K562 (cell line): Measurements from ENCODE around the gene PHLDA3. TPM values are rescaled to one million over a fixed set of nuclear protein-coding genes. Genes with fewer than 3 reads are reported as not detected.

Source experiments
- ATAC-seq: fragments of 200-7000 bp; cut with Tn5 transposase; 3 replicates; pipeline ENCODE4 v1.9.1; 2020; ENCODE audit warnings: moderate library complexity
- BruUV-seq: library from RNA; stranded (reverse); fragments of 400-500 nt; replicated peaks from 2 replicates; lab custom pipeline; 2021; lab: Mats Ljungman, UMichigan
- CTCF ChIA-PET: fragments of 300-600 bp; formaldehyde crosslinking; extraction: SDS; loops from one replicate; lab custom pipeline; 2021; ENCODE audit warnings: low intra/inter-chr PET ratio; lab: Yijun Ruan, JAX
- POLR2A ChIA-PET: fragments of 300-600, 350-650 bp; sonication (Branson Sonifier 250); formaldehyde crosslinking; extraction: SDS; loops from one replicate; lab custom pipeline; 2021; ENCODE audit warnings: antibody characterized with exemption, inconsistent platforms; lab: Yijun Ruan, JAX
- DNase-seq, 4 experiments: peaks; one replicate each; pipeline versions ENCODE4 v3.0.0 to v3.0.0-alpha.2; 2011 to 2018; ENCODE audit warnings: low spot score in 3 of 4, mixed read lengths in 3 of 4; ENCODE audit errors: extremely low read depth in 1 of 4
- FAIRE-seq: peaks from 2 replicates; lab custom pipeline; 2011; peaks lifted over from hg19 to GRCh38; lab: Jason Lieb, UNC
- H2AFZ ChIP-seq: 2 replicates; pipeline ENCODE4 v1.6.0; 2011; ENCODE audit warnings: low read depth, low read length, control low read depth, inconsistent platforms
- H3K27ac ChIP-seq: fragments of 200-600 bp; 3 replicates; pipeline ENCODE4 v1.8.0; 2011; ENCODE audit warnings: low read depth, mild to moderate bottlenecking, control low read depth, inconsistent platforms, low read length, moderate library complexity, mixed read lengths; ENCODE audit errors: extremely low read depth
- H3K27me3 ChIP-seq, 2 experiments: fragments of 300-600 bp in 1 of 2; 2 replicates in 1 of 2; 3 replicates in 1 of 2; pipeline versions ENCODE4 v1.6.0 to v1.8.0; 2011; ENCODE audit warnings: inconsistent platforms in 2 of 2, low read length in 2 of 2, mild to moderate bottlenecking in 1 of 2, mixed read lengths in 1 of 2, moderate library complexity in 1 of 2; ENCODE audit not compliant: control insufficient read depth in 2 of 2, insufficient read depth in 2 of 2
- H3K36me3 ChIP-seq: fragments of 300-600 bp; 3 replicates; pipeline ENCODE4 v1.8.0; 2011; ENCODE audit warnings: mild to moderate bottlenecking, low read length, inconsistent platforms; ENCODE audit not compliant: control insufficient read depth, insufficient read depth
- H3K4me1 ChIP-seq, 2 experiments: fragments of 200-600 bp in 1 of 2; replicated peaks in 1 of 2; 2 replicates in 1 of 2; 3 replicates in 1 of 2; pipeline versions ENCODE4 v1.5.1 to v1.8.0; 2011; ENCODE audit warnings: inconsistent platforms in 2 of 2, low read length in 2 of 2, mild to moderate bottlenecking in 1 of 2, mixed read lengths in 1 of 2, moderate library complexity in 1 of 2; ENCODE audit not compliant: control insufficient read depth in 2 of 2, insufficient read depth in 2 of 2
- H3K4me2 ChIP-seq: 2 replicates; pipeline ENCODE4 v1.6.1; 2011; ENCODE audit warnings: low read length, control low read depth, inconsistent platforms, mixed read lengths; ENCODE audit not compliant: insufficient read depth
- H3K4me3 ChIP-seq: fragments of 200-600 bp; sonication (generic), shearing (Covaris generic); 2 replicates; pipeline ENCODE4 v1.5.1; 2016; ENCODE audit warnings: control low read depth, inconsistent platforms
- H3K79me2 ChIP-seq: fragments of 200-600 bp; 3 replicates; pipeline ENCODE4 v1.8.0; 2011; ENCODE audit warnings: low read length, inconsistent platforms; ENCODE audit not compliant: control insufficient read depth, insufficient read depth
- H3K9ac ChIP-seq, 2 experiments: 2 replicates each; pipeline versions ENCODE4 v1.6.0 to v1.6.1; 2011; ENCODE audit warnings: low read depth in 2 of 2, low read length in 2 of 2, control low read depth in 1 of 2, inconsistent platforms in 1 of 2, mild to moderate bottlenecking in 1 of 2, mixed read lengths in 1 of 2; ENCODE audit not compliant: insufficient read depth in 1 of 2
- H3K9me1 ChIP-seq: one replicate; pipeline ENCODE4 v1.6.0; 2011; ENCODE audit warnings: inconsistent platforms, mild to moderate bottlenecking, low read length, moderate library complexity; ENCODE audit not compliant: control insufficient read depth, insufficient read depth
- H3K9me3 ChIP-seq: replicated peaks from 2 replicates; pipeline ENCODE4 v1.5.1; 2011; ENCODE audit warnings: low read depth, low read length, inconsistent platforms; ENCODE audit not compliant: control insufficient read depth, insufficient read depth
- H4K20me1 ChIP-seq: replicated peaks from 2 replicates; pipeline ENCODE4 v1.6.1; 2011; ENCODE audit warnings: low read length, inconsistent platforms, mixed read lengths; ENCODE audit not compliant: control insufficient read depth, insufficient read depth
- EGR1 ChIP-seq: fragments of 450-650 bp; conservative IDR thresholded peaks from 2 replicates; pipeline ENCODE4 v1.6.1; 2017; ENCODE audit warnings: mild to moderate bottlenecking
- HEY1 ChIP-seq: fragments of 250-450 bp; sonication (Bioruptor Pico); IDR thresholded peaks from 2 replicates; pipeline ENCODE4 v1.5.0; 2020; ENCODE audit warnings: mild to moderate bottlenecking, moderate library complexity, borderline replicate concordance
- MEIS2 ChIP-seq: fragments of 450-650 bp; IDR thresholded peaks from 2 replicates; pipeline ENCODE4 v1.6.1; 2014; ENCODE audit warnings: mild to moderate bottlenecking; ENCODE audit not compliant: partially characterized antibody
- MTA3 ChIP-seq: fragments of 450-650 bp; formaldehyde crosslinking; IDR thresholded peaks from 2 replicates; pipeline ENCODE4 v1.6.1; 2017; ENCODE audit warnings: mild to moderate bottlenecking, borderline replicate concordance
- SRSF7 ChIP-seq: fragments of 200-400 bp; formaldehyde crosslinking; optimal IDR thresholded peaks from 2 replicates; pipeline ENCODE3; 2017; ENCODE audit warnings: mild to moderate bottlenecking, low read depth, low read length
- ZNF507 ChIP-seq: conservative IDR thresholded peaks from 2 replicates; pipeline ENCODE4 v1.6.1; 2017; ENCODE audit warnings: missing genetic modification characterization, missing compliant biosample characterization
- WGBS: fragments of 100-300 bp; shearing (Covaris generic); methylation state at CpG from one replicate; pipeline ENCODE4 v1.1.6; 2016; ENCODE audit warnings: low coverage, mixed read lengths; ENCODE audit not compliant: insufficient coverage; ENCODE audit errors: missing lambda C conversion rate; 5-methylcytosine and 5-hydroxymethylcytosine counted together
- in situ Hi-C: fragments of 300-500 bp; cut with MboI; formaldehyde crosslinking; loops from 4 replicates; pipeline ENCODE4 v1.15.0; 2018; ENCODE audit warnings: inconsistent platforms, mixed read lengths
- intact Hi-C: fragments of 100-400 bp; cut with micrococcal nuclease; formaldehyde crosslinking; loops from 2 replicates; pipeline ENCODE4 v1.14.2; 2022
- polyA plus RNA-seq, 8 experiments: library from polyadenylated mRNA; depleted of rRNA in 4 of 8; stranded (reverse) in 5 of 8; unstranded in 3 of 8; fragments of >200 nt; fragmentation: Nextera tagmentation in 2 of 8; fragmentation: Illumina TruSeq in 1 of 8; extraction: Ambion mirVana in 2 of 8; extraction: Trizol in 1 of 8; gene quantifications; 2 replicates each; pipeline versions ENCODE4 v1.2.1 to v1.2.3, GENCODE V29; 2011 to 2014; ENCODE audit warnings: inconsistent platforms in 1 of 8, missing spikeins in 1 of 8
- total RNA-seq, 7 experiments: library from RNA; depleted of rRNA in 6 of 7; stranded (reverse); fragments of >200 nt in 6 of 7; fragmentation: Illumina TruSeq in 2 of 7; extraction: Trizol in 2 of 7; gene quantifications; 2 replicates each; pipeline versions ENCODE4 v1.2.1 to v1.2.3, GENCODE V29; 2011 to 2021; ENCODE audit warnings: low replicate concordance in 1 of 7
- TF ChIP-seq, protein P1 (sequence below): sonication (generic); formaldehyde crosslinking; IDR thresholded peaks from 2 replicates; pipeline ENCODE4 v1.9.0; 2022; ENCODE audit warnings: mild to moderate bottlenecking, missing genetic modification reagents
- TF ChIP-seq, protein P2 (sequence below): fragments of 450-650 bp; IDR thresholded peaks from 2 replicates; pipeline ENCODE4 v1.6.1; 2016
- TF ChIP-seq, protein P3 (sequence below), 2 experiments: IDR thresholded peaks in 1 of 2; conservative IDR thresholded peaks in 1 of 2; 2 replicates each; pipeline ENCODE4 v1.6.1; 2016; ENCODE audit warnings: low read depth in 2 of 2, mild to moderate bottlenecking in 1 of 2, missing compliant biosample characterization in 1 of 2, missing genetic modification characterization in 1 of 2, moderate library complexity in 1 of 2

Gene PHLDA3
- total and polyA plus RNA-seq, 9 of the 15 experiments (the other 6 are each of a cell fraction or from before 2014, with no cell fraction given) = 0.11 to 0.27 TPM; not detected in 7

DNA sequence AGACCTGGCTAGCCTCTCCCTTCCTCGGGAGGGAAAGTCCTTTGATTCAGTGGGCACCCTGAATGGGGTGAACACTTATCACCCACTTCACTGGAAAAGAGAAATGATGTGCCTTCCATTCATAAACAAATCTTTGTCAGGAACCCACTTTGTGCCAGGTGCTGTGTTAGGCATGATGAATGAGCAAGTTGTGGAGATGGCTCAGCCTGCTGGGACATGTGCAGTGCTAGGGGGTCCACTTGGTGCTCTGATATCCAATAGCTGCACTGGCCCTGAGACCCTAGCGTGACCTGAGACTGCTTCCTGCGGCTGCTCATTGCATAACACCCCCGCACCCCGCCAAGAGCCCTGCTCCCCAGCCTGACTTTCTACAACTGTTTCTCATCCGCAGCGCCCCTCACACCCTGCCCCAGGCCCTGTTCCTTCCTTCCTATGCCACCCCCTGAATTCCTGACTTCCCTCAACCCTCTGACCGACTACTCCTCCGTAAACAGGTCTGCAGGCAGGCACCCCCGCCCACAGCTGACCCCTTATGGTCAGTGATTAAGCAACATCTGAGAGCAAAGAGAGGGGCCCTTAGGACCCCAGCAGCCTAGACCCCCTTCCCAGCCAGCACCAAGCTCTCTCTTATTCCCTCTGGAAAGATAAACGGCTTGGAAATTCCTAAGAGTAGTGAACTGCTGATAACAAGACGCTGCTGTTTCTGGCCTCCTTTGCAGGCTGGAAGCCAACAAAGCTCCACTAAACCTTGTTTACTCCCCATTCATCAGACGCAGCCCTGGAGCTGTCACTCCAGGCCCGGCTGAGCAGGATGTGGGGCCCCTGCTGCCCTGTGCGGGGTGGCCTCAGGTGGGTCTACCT, 25.0 kb upstream of the PHLDA3 start:
- ATAC-seq (no peak), FAIRE-seq (no peak)

More for the DNA sequence above, 25.0 kb upstream of the PHLDA3 start:
- POLR2A ChIA-PET = interaction anchor here (0.5 to 1.6 kb wide), 2 partner anchors 8 to 10 kb away, joined by 3 to 4 read pairs; no protein-coding TSS in a partner anchor
- H3K4me3 ChIP-seq = no peak overlapping the region
- peaks cover 0 to 10% of the 10 kb centered on the region in 2 experiments; a peak in 1 of 5 replicates for H3K27me3 ChIP-seq
- peaks cover 0 to 3% of the 10 kb centered on the region in 2 experiments; a peak in 3 of 5 replicates for H3K4me1 ChIP-seq
- H3K27ac ChIP-seq = no peak overlapping the region
- BruUV-seq = no TSS peak
- intact Hi-C loops = no loop called here
- H4K20me1 ChIP-seq = no peaks in the 10 kb centered on the region
- WGBS = 44% methylated on average over 15 of the region's 15 CpGs
- no peak overlapping the region for H2AFZ ChIP-seq
- TF ChIP-seq EGR1 = 0 out of 2 replicates have a peak, but pooled peaks have one; percentile 17
- TF ChIP-seq, protein P1, sequence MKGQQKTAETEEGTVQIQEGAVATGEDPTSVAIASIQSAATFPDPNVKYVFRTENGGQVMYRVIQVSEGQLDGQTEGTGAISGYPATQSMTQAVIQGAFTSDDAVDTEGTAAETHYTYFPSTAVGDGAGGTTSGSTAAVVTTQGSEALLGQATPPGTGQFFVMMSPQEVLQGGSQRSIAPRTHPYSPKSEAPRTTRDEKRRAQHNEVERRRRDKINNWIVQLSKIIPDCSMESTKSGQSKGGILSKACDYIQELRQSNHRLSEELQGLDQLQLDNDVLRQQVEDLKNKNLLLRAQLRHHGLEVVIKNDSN = 0 out of 2 replicates have a peak, but pooled peaks have one; percentile 6
- TF ChIP-seq MTA3 = no peak
- no peak for TF ChIP-seq SRSF7
- peak; percentile 54 for TF ChIP-seq MEIS2
- TF ChIP-seq, protein P2, sequence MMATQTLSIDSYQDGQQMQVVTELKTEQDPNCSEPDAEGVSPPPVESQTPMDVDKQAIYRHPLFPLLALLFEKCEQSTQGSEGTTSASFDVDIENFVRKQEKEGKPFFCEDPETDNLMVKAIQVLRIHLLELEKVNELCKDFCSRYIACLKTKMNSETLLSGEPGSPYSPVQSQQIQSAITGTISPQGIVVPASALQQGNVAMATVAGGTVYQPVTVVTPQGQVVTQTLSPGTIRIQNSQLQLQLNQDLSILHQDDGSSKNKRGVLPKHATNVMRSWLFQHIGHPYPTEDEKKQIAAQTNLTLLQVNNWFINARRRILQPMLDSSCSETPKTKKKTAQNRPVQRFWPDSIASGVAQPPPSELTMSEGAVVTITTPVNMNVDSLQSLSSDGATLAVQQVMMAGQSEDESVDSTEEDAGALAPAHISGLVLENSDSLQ = peak; percentile 28; the same call in 1 of the 2 replicates
- no peak for TF ChIP-seq ZNF507
- TF ChIP-seq, protein P3, sequence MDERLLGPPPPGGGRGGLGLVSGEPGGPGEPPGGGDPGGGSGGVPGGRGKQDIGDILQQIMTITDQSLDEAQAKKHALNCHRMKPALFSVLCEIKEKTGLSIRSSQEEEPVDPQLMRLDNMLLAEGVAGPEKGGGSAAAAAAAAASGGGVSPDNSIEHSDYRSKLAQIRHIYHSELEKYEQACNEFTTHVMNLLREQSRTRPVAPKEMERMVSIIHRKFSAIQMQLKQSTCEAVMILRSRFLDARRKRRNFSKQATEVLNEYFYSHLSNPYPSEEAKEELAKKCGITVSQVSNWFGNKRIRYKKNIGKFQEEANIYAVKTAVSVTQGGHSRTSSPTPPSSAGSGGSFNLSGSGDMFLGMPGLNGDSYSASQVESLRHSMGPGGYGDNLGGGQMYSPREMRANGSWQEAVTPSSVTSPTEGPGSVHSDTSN (CRISPR knock-in tag; IDR thresholded peaks at IDR 0.05; ENCODE audit: low read depth) = no peak
- TF ChIP-seq, protein P3 (tag; conservative IDR thresholded peaks at IDR 0.05; ENCODE audit: low read depth) = peak; percentile 69
- no peak for TF ChIP-seq HEY1 (CRISPR knock-in tag)
- no peak for DNase-seq
- CTCF ChIA-PET = no interaction called here
- H3K9me1 ChIP-seq = no peaks in the 10 kb centered on the region
- H3K4me2 ChIP-seq = no peak overlapping the region
- H3K9me3 ChIP-seq = no peaks in the 10 kb centered on the region
- no peak overlapping the region for H3K9ac ChIP-seq
- H3K79me2 ChIP-seq = no peaks in the 10 kb centered on the region
- no peaks in the 10 kb centered on the region for H3K36me3 ChIP-seq
- in situ Hi-C loops = no loop called here
